PC-3 (cell line): Measurements from ENCODE around the gene TRAPPC2L.

Experiments
- EZH2 ChIP-seq: fragments of 300-600 bp; sonication (generic); IDR thresholded peaks from one replicate; pipeline ENCODE4 v1.6.1; 2017; ENCODE audit warnings: antibody characterized with exemption, mild to moderate bottlenecking, low read length; ENCODE audit not compliant: unreplicated experiment
- TF ChIP-seq, protein P1 (sequence below): fragments of 300-600 bp; sonication (generic); conservative IDR thresholded peaks from 2 replicates; pipeline ENCODE4 v1.5.1; 2017; ENCODE audit warnings: antibody characterized with exemption, low read depth, mild to moderate bottlenecking, low read length

DNA sequence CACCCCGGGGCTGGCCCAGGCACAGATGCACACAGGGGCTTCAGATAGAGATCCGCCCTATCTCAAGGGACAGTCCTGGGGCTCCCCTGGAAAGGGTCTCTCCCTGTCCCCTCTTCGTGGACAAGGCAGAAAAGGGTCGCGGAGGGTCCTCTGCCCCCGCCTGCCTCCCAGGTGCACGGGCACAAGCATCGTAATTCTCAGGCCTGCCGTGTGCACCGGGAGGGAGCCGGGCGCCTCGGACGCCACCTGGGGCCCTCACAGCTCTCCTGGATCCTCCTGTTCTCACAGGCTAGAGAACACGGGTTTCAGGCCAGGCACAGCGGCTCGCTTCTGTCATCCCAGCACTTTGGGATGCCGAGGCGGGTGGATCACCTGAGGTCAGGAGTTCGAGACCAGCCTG, 21.4 kb downstream of the TRAPPC2L start:
- TF ChIP-seq, protein P1, sequence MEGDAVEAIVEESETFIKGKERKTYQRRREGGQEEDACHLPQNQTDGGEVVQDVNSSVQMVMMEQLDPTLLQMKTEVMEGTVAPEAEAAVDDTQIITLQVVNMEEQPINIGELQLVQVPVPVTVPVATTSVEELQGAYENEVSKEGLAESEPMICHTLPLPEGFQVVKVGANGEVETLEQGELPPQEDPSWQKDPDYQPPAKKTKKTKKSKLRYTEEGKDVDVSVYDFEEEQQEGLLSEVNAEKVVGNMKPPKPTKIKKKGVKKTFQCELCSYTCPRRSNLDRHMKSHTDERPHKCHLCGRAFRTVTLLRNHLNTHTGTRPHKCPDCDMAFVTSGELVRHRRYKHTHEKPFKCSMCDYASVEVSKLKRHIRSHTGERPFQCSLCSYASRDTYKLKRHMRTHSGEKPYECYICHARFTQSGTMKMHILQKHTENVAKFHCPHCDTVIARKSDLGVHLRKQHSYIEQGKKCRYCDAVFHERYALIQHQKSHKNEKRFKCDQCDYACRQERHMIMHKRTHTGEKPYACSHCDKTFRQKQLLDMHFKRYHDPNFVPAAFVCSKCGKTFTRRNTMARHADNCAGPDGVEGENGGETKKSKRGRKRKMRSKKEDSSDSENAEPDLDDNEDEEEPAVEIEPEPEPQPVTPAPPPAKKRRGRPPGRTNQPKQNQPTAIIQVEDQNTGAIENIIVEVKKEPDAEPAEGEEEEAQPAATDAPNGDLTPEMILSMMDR = no peak
- TF ChIP-seq EZH2 = no peak
